Neural cell (in vitro differentiated cells): ENCODE measurements around the gene PALB2. TPM values are rescaled to one million over a fixed set of nuclear protein-coding genes. Genes with fewer than 3 reads are reported as not detected.

Experiments used
- H2AFZ ChIP-seq: fragments of 200-600, 300-800 bp; sonication (generic), shearing (Covaris generic); 2 replicates; pipeline ENCODE4 v1.6.0; 2014; ENCODE audit warnings: low read depth, mild to moderate bottlenecking, antibody characterized with exemption, low read length, moderate library complexity
- H3F3A ChIP-seq: fragments of 200-600 bp; shearing (Covaris generic); 2 replicates; pipeline ENCODE4 v1.6.1; 2016; ENCODE audit warnings: mild to moderate bottlenecking, moderate library complexity, mixed read lengths, antibody characterized with exemption, low read length; ENCODE audit not compliant: insufficient read depth, poor library complexity, severe bottlenecking
- H3K27ac ChIP-seq: fragments of 200-600, 300-800 bp; sonication (generic), shearing (Covaris generic); 2 replicates; pipeline ENCODE4 v1.5.1; 2014; ENCODE audit warnings: mild to moderate bottlenecking, low read length, moderate library complexity
- H3K27me3 ChIP-seq: fragments of 300-800, 200-600 bp; sonication (generic), shearing (Covaris generic); 2 replicates; pipeline ENCODE4 v1.6.0; 2014; ENCODE audit warnings: mild to moderate bottlenecking, low read depth, low read length, moderate library complexity; ENCODE audit not compliant: insufficient read depth
- H3K36me3 ChIP-seq: fragments of 300-800, 200-600 bp; sonication (generic), shearing (Covaris generic); 2 replicates; pipeline ENCODE4 v1.5.1; 2014; ENCODE audit warnings: mild to moderate bottlenecking, antibody characterized with exemption, low read length, moderate library complexity; ENCODE audit not compliant: insufficient read depth
- H3K4me2 ChIP-seq: fragments of 300-800, 200-600 bp; sonication (generic), shearing (Covaris generic); 2 replicates; pipeline ENCODE4 v1.6.0; 2014; ENCODE audit warnings: mild to moderate bottlenecking, low read length
- H3K4me3 ChIP-seq: fragments of 300-800, 200-600 bp; sonication (generic), shearing (Covaris generic); 2 replicates; pipeline ENCODE4 v1.5.1; 2014; ENCODE audit warnings: mild to moderate bottlenecking, low read length, moderate library complexity
- H3K79me2 ChIP-seq: fragments of 200-600 bp; shearing (Covaris generic); replicated peaks from 2 replicates; pipeline ENCODE4 v1.6.0; 2014; ENCODE audit warnings: mild to moderate bottlenecking, low read length, moderate library complexity; ENCODE audit not compliant: insufficient read depth
- H3K9ac ChIP-seq: fragments of 300-800, 200-600 bp; sonication (generic), shearing (Covaris generic); 2 replicates; pipeline ENCODE4 v1.6.1; 2016; ENCODE audit warnings: mild to moderate bottlenecking, low read length, mixed read lengths
- H3K9me2 ChIP-seq: fragments of 200-600 bp; shearing (Covaris generic); 2 replicates; pipeline ENCODE4 v1.6.1; 2016; ENCODE audit warnings: mild to moderate bottlenecking, low read length, mixed read lengths; ENCODE audit not compliant: insufficient read depth
- H3K9me3 ChIP-seq: fragments of 200-600, 300-800 bp; sonication (generic), shearing (Covaris generic); 2 replicates; pipeline ENCODE4 v1.6.1; 2016; ENCODE audit warnings: mild to moderate bottlenecking, mixed run types, low read length, moderate library complexity, mixed read lengths
- H4K20me1 ChIP-seq: fragments of 200-600 bp; shearing (Covaris generic); 2 replicates; pipeline ENCODE4 v1.6.1; 2016; ENCODE audit warnings: mild to moderate bottlenecking, mixed run types; ENCODE audit not compliant: insufficient read depth
- EP300 ChIP-seq: fragments of 450-650 bp; conservative IDR thresholded peaks from 2 replicates; pipeline ENCODE4 v1.6.1; 2014; ENCODE audit warnings: antibody characterized with exemption, mild to moderate bottlenecking, moderate library complexity; ENCODE audit not compliant: poor library complexity, severe bottlenecking
- EZH2 ChIP-seq: fragments of 200-600, 300-800 bp; shearing (Covaris generic), sonication (generic); IDR thresholded peaks from 2 replicates; pipeline ENCODE4 v1.6.1; 2014; ENCODE audit warnings: antibody characterized with exemption, low read length, borderline replicate concordance, mild to moderate bottlenecking; ENCODE audit not compliant: insufficient read depth, poor library complexity, severe bottlenecking
- MXI1 ChIP-seq: fragments of 450-650 bp; conservative IDR thresholded peaks from 2 replicates; pipeline ENCODE4 v1.6.1; 2014; ENCODE audit warnings: antibody characterized with exemption, mild to moderate bottlenecking; ENCODE audit not compliant: poor library complexity, severe bottlenecking
- POLR2AphosphoS5 ChIP-seq: IDR thresholded peaks from 2 replicates; pipeline ENCODE4 v1.6.1; 2012
- RAD21 ChIP-seq: fragments of 450-650 bp; conservative IDR thresholded peaks from 2 replicates; pipeline ENCODE4 v1.6.1; 2014; ENCODE audit warnings: antibody characterized with exemption, mild to moderate bottlenecking, moderate library complexity
- REST ChIP-seq: IDR thresholded peaks from 2 replicates; pipeline ENCODE4 v1.6.1; 2012; ENCODE audit warnings: borderline replicate concordance
- SMC3 ChIP-seq: fragments of 450-650 bp; conservative IDR thresholded peaks from 2 replicates; pipeline ENCODE4 v1.6.1; 2014; ENCODE audit warnings: antibody characterized with exemption, mild to moderate bottlenecking, moderate library complexity; ENCODE audit not compliant: poor library complexity
- TAF1 ChIP-seq: IDR thresholded peaks from 2 replicates; pipeline ENCODE4 v1.6.1; 2012; ENCODE audit warnings: low read depth
- polyA plus RNA-seq: library from polyadenylated mRNA; depleted of rRNA; stranded (reverse); fragments of >200 nt; gene quantifications from 2 replicates; pipeline ENCODE4 v1.2.3, GENCODE V29; 2014
- TF ChIP-seq, protein P1 (sequence below): fragments of 450-650 bp; IDR thresholded peaks from 2 replicates; pipeline ENCODE4 v1.5.1; 2014; ENCODE audit warnings: antibody characterized with exemption, mild to moderate bottlenecking, moderate library complexity; ENCODE audit not compliant: poor library complexity, severe bottlenecking

PALB2 gene
- polyA plus RNA-seq, 1 donor from 2014 or later: 6.5 TPM

DNA sequence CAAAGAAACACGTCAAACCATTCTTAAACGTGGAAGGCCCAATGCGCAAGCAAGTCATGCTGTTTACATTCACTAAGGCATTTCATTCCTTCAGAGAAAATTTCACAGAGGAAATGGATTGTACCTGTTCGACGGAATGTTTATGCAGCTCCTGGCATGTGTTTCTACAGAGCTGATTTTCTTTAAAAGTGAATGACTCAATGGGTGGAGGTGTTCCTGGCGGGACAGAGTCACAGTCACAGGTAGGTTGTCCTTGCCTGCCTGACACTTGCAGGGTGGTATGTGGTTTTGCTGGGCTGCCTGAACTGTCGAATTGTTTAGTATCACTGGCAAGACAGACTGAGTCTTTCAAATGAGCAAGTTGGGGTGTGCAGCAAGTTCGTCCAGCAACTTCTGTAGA, 11.6 kb downstream of the PALB2 start:
- no peaks in the 10 kb centered on the region for H3K36me3 ChIP-seq
- H3F3A ChIP-seq: no peaks in the 10 kb centered on the region
- no peaks in the 10 kb centered on the region for H3K9me3 ChIP-seq
- no peak overlapping the region for H2AFZ ChIP-seq
- TF ChIP-seq RAD21: no peak
- no peaks in the 10 kb centered on the region for H4K20me1 ChIP-seq
- no peak overlapping the region for H3K4me2 ChIP-seq
- H3K27ac ChIP-seq: no peak overlapping the region
- H3K27me3 ChIP-seq: no peaks in the 10 kb centered on the region
- no peaks in the 10 kb centered on the region for H3K79me2 ChIP-seq
- no peak overlapping the region for H3K9ac ChIP-seq
- H3K4me3 ChIP-seq: no peak overlapping the region
- H3K9me2 ChIP-seq: no peaks in the 10 kb centered on the region

DNA sequence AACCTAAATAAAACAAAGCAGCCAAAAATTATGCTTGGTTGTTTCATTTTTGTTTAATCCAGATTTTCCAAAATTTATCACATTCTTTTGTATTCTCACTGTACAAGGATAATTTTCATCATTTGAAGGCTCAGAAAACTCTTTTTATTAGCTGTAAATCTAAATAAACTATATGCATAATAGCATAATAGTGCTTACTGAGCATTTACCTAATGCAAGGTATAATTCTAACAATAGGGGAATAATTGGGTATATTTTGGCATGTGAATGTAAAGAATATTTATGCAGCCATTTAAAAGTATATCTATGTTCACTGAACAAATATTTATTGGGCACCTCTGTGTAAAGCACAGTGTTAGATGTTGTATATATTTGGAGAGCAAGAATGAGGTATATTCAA, 17.0 kb downstream of the PALB2 start:
- Histone ChIP-seq H3K4me3 (no peak overlapping the region), H3K4me2 (no peak overlapping the region), H3K27ac (no peak overlapping the region), H3K9ac (no peak overlapping the region), H2AFZ (no peak overlapping the region), H3K79me2 (no peaks in the 10 kb centered on the region), H3F3A (no peaks in the 10 kb centered on the region), H3K36me3 (peaks cover 5% of the 10 kb centered on the region), H3K9me3 (no peaks in the 10 kb centered on the region), H4K20me1 (no peaks in the 10 kb centered on the region), H3K27me3 (no peaks in the 10 kb centered on the region), H3K9me2 (no peaks in the 10 kb centered on the region)
- TF ChIP-seq POLR2AphosphoS5: no peak
- TF ChIP-seq RAD21: no peak
- TF ChIP-seq EZH2: no peak
- TF ChIP-seq SMC3: no peak
- no peak for TF ChIP-seq TAF1
- TF ChIP-seq, protein P1, sequence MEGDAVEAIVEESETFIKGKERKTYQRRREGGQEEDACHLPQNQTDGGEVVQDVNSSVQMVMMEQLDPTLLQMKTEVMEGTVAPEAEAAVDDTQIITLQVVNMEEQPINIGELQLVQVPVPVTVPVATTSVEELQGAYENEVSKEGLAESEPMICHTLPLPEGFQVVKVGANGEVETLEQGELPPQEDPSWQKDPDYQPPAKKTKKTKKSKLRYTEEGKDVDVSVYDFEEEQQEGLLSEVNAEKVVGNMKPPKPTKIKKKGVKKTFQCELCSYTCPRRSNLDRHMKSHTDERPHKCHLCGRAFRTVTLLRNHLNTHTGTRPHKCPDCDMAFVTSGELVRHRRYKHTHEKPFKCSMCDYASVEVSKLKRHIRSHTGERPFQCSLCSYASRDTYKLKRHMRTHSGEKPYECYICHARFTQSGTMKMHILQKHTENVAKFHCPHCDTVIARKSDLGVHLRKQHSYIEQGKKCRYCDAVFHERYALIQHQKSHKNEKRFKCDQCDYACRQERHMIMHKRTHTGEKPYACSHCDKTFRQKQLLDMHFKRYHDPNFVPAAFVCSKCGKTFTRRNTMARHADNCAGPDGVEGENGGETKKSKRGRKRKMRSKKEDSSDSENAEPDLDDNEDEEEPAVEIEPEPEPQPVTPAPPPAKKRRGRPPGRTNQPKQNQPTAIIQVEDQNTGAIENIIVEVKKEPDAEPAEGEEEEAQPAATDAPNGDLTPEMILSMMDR: no peak
- TF ChIP-seq MXI1: no peak
- no peak for TF ChIP-seq EP300
- TF ChIP-seq REST: no peak

DNA sequence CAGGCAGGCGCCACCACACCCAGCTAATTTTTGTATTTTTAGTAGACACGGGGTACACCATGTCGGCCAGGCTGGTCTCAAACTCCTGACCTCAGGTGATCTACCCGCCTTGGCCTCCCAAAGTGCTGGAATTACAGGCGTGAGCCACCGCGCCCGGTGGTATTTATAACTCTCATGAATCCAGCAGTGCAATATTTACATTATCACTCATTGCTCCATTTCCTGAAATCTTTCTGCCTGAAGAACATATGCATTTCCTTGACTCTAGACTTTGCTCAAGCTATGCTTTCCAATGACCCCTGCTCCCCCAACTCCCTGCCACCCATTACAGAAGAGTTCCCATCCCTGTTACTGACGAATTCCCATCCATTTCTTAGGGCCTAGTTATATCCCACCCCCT, 25.3 kb downstream of the PALB2 start:
- Histone ChIP-seq H3K79me2 (no peaks in the 10 kb centered on the region), H3K9me3 (no peaks in the 10 kb centered on the region), H3K4me2 (no peak overlapping the region), H3F3A (no peaks in the 10 kb centered on the region), H3K9ac (no peak overlapping the region), H3K36me3 (no peaks in the 10 kb centered on the region), H2AFZ (no peak overlapping the region), H4K20me1 (no peaks in the 10 kb centered on the region), H3K27ac (no peak overlapping the region), H3K27me3 (no peaks in the 10 kb centered on the region), H3K9me2 (no peaks in the 10 kb centered on the region), H3K4me3 (no peak overlapping the region)
- TF ChIP-seq MXI1 (no peak), REST (no peak), EP300 (no peak), SMC3 (no peak), EZH2 (no peak), RAD21 (no peak), TAF1 (no peak)
